ENCODE measurements around the gene SIRT1. TPM values are rescaled to one million over a fixed set of nuclear protein-coding genes. Genes with fewer than 3 reads are reported as not detected.
"Not testable (repeated sequence)": the region's sequence is repeated elsewhere in the genome, so short reads cannot be mapped to it uniquely, and the experiment has no call there.

Gene SIRT1
- total and polyA plus RNA-seq, 12 donors, result 4.9 to 18.0 (median 13.5) TPM

- ATAC-seq (no peak), DNase-seq (no peak)
- peaks cover 0 to 11% (median 0%) of the 10 kb centered on the region in 9 donors for H3K4me1 ChIP-seq
- intact Hi-C loops (cut with DNase I), result no loop called here
- no peak for TF ChIP-seq CTCF (IDR thresholded peaks at IDR 0.05)
- H3K27ac ChIP-seq, result no peak overlapping the region
- peaks cover 0 to 4% (median 0%) of the 10 kb centered on the region in 11 donors for H3K9me3 ChIP-seq
- peaks cover 0 to 81% (median 14%) of the 10 kb centered on the region in 9 donors for H3K36me3 ChIP-seq
- no peak overlapping the region for H3K4me3 ChIP-seq
- WGBS, 2 donors, result 96 to 98% methylated on average over 2 of the region's 2 CpGs
- H3K27me3 ChIP-seq, result no peaks in the 10 kb centered on the region
Measured at GRCh38 chr10:67965456-67965855, 81.0 kb downstream of the SIRT1 start.

GRCh38 chr10:67966035-67966434 lies 81.6 kb downstream of the SIRT1 start:
- peaks cover 0 to 11% (median 0%) of the 10 kb centered on the region in 9 donors for H3K4me1 ChIP-seq
- 88 to 96% methylated on average over 4 of the region's 4 CpGs for WGBS, 2 donors

More at GRCh38 chr10:67966035-67966434, 81.6 kb downstream of the SIRT1 start:
- H3K9me3 ChIP-seq; H3K27me3 ChIP-seq; H3K27ac ChIP-seq; ATAC-seq; H3K4me3 ChIP-seq; DNase-seq; intact Hi-C loops (cut with DNase I): not testable (repeated sequence)
- H3K36me3 ChIP-seq, result peaks cover 0 to 82% (median 15%) of the 10 kb centered on the region in 9 donors

Other genes with a start within 250 kb of the SIRT1 start
- 100 to 1,000 TPM; 101 to 213 (median 189) TPM for gene CTNNA3, start 188.5 kb upstream of the SIRT1 start, total RNA-seq
- gene CTNNA3, start 188.5 kb upstream of the SIRT1 start, polyA plus RNA-seq, result 1 to 10 TPM; 2.0 to 4.0 TPM
- gene DNAJC12, start 46.5 kb upstream of the SIRT1 start, total RNA-seq, result 10 to 100 TPM in 1 of 10 donors, 1 to 10 TPM in 9; 3.5 to 12.2 (median 5.1) TPM
- 1 to 10 TPM; 1.4 to 4.5 TPM for gene DNAJC12, start 46.5 kb upstream of the SIRT1 start, polyA plus RNA-seq
- gene HERC4, start 190.6 kb downstream of the SIRT1 start, total RNA-seq, result 10 to 100 TPM; 23.3 to 42.1 (median 32.3) TPM
- 10 to 100 TPM in 1 of 2 donors, 1 to 10 TPM in 1; 10.0 to 18.5 TPM for gene HERC4, start 190.6 kb downstream of the SIRT1 start, polyA plus RNA-seq
- 100 to 1,000 TPM in 8 of 10 donors, 10 to 100 TPM in 2; 86.5 to 302 (median 175) TPM for gene MYPN, start 224.8 kb downstream of the SIRT1 start, total RNA-seq
- gene MYPN, start 224.8 kb downstream of the SIRT1 start, polyA plus RNA-seq, result 10 to 100 TPM; 27.1 to 67.2 TPM